GM21367 (cell line): ENCODE data around the gene LNX2.

Experiments used
- ATAC-seq: cut with Tn5 transposase; IDR thresholded peaks from one replicate; pipeline ENCODE4 v1.9.1; 2021; ENCODE audit not compliant: unreplicated experiment

The LNX2 gene

DNA sequence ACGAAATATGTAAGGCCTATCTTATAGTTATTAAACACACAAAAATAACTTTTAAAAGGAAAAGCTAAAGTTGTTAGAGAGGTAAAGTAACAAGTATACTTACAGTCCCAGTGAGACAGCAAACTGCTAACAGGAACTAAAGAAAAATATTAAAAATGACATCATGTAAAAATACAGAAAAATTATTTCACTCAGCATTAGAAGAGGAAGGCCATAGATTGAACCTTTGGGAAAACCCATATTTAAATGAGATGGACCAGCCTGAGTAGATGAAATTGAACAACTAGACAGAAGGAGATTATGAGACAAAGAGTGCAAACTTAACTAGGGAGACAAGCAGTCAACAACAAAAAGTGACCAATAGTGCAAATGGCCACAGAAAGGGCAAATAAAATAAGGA lies 49.4 kb downstream of the LNX2 start:
- ATAC-seq, result no peak

DNA sequence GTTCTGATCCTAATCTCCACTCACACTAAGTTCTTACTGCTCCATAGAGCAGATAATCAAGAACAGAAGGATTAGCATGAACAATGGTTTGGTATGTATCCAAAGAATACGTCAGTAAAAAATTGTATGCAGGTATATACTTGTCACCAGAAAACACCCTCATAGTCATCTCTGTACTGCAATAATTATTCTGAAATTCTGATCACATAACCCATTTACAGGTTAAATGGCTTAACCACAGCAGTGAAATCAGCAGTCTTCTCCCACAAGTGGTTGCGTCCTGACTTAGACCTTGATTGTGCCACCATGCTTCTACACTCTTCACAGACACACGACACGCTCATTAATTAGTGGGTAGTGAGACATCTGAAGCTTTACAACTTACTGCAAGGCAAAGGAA lies 50.9 kb downstream of the LNX2 start:
- no peak for ATAC-seq

DNA sequence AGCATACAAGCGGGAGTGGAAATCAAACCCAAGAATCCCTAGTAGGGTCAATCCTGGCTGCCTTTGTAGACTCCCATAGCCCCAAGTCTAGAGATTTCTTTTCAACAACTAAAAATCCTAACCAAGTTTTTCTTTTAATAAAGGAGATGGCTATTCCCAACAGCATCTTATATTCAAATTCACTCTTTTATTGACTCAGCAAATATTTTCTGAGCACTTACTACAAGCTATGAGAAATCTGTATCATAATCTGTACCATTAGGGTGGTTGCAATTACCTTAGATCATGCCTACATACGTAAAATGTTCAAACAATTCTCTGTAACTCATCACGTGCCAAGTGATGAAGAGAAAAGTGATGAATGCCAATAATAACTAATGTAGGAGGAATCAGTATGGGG lies 54.5 kb downstream of the LNX2 start:
- no peak for ATAC-seq

DNA sequence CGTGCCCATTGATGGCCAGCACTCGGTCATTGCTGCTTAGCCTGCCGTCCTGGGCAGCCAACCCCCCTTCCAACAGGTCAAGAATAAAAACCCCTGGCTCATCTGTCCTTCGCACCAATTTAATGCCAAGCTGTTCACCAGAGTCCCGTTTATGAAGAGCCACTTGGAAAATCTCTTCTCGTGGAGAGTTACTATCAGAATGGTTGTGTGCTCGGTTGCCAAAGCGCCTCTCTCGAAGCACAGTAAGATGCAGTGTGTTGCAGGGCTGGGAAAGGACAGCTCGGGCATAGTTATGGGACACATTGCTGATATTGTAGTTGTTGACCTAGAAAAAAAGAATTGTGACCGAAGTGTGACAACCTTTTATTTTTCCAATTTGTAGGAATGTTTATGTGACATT lies 57.9 kb downstream of the LNX2 start:
- no peak for ATAC-seq

DNA sequence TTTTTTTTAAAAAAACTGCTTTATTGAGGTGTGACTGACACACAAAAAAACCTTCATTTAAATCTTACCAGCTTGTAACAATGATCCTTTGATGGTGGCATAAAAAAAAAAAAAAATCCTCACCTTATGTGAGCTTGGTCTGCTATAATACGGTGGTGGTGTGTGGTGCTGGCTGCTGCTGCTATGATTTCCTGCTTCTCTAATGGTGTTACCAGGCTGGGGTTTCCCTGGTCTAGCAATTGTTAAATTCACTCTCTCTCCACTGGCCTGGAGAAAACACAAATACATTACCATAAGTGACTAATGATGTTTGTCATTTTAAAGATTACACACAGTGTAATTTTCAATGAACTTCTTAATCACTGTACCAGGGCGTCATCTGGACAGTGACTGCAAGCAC lies 60.6 kb downstream of the LNX2 start:
- ATAC-seq, result no peak

DNA sequence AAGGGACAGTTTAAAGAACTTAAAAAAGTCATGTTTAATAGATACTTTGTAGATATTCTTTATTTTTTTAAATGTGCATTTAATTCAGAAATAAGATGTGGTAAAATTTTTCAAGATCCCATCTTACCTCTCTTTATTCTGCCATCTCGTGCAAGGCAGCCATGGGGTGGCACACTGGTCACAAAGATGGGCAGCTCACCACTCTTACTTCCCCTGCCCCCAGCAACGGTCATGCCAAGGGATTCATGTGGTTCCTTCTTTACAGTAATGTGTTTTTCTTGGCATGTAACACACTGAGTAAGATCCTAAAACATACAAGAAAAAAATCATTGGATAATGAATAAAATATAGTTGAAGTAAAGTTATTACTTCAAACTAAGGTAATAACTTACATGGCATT lies 64.2 kb downstream of the LNX2 start:
- ATAC-seq, result no peak

DNA sequence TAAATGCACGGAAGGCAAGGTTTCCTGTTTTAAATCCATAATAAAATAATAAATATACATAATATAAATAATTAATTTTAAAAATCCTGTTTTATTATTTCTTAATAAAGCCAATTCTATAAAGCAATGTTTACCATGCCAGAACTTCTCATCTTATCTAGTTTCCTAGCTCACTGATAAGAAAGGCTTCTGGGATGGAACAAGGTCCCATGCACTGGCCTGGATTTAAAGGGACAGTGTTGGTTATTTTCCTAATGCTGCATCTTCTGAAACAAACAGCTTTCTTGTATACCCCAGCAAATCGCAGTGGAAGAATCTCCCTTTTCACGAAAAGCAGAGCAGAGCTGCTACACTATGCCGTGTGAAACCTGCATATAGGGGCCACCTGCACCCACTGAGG lies 68.8 kb downstream of the LNX2 start:
- ATAC-seq, result no peak

DNA sequence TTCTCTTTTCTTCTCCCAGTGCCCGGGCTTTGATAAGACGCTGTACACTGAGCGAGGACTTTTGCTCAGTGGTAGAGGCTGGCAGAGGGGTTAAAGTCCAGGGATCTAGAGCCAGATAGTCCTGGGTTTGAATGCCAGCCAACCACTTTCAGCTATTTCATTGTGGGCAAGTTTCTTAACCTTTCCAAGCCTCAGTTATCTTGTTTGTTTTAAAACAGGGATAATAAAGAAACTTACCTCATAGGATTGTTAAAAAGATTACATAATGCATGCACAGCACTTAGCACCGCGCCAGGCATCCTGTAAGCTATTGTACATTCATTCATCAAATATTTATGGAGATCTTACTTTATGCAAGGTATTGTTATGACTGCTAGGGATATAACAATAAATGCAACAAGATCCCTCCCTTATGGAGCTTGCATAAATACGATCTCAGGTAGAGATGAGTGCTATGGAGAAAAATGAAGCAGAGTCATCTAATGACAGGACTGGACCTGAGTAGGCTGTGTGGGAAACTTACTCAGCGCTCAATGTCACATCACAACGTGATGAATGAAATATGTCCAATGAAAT lies 70.8 kb downstream of the LNX2 start:
- ATAC-seq, result no peak

DNA sequence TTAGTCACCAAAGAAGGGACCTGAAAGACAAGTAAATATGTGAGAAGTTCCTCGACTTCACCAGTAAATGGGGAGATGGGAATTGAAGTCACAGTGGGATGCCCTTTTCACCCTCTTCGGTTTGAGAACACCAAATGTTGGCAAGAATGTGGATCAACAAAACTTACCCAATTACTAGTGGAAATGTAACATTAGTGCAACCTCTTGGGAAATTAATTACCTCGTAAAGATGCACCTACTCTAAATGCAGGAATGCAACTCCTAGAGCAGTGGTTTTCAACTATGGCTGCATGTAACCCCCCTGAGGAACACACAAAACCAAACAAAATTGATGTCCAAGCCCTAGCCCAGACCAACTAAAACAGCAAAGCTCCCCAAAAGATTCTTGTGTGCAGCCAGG lies 78.1 kb downstream of the LNX2 start:
- ATAC-seq, result no peak

DNA sequence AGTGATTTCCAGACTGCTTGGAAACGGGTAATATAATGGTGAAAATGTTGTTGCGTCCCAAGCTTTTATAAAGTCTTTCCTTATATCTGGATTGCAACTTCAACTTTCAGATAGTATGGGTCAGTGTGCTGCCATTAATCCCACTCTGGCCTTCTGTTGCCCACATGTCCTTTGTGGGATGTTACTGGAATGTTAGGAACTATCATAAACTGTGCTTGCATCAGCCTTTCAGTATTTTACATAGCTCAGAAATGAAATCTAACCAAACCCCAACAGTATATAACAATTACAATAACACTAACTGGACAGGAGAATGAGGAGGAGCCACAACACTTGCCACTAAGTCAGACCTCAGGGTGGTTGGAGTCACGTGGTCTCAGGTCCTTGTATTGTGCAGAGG lies 78.9 kb downstream of the LNX2 start:
- no peak for ATAC-seq

DNA sequence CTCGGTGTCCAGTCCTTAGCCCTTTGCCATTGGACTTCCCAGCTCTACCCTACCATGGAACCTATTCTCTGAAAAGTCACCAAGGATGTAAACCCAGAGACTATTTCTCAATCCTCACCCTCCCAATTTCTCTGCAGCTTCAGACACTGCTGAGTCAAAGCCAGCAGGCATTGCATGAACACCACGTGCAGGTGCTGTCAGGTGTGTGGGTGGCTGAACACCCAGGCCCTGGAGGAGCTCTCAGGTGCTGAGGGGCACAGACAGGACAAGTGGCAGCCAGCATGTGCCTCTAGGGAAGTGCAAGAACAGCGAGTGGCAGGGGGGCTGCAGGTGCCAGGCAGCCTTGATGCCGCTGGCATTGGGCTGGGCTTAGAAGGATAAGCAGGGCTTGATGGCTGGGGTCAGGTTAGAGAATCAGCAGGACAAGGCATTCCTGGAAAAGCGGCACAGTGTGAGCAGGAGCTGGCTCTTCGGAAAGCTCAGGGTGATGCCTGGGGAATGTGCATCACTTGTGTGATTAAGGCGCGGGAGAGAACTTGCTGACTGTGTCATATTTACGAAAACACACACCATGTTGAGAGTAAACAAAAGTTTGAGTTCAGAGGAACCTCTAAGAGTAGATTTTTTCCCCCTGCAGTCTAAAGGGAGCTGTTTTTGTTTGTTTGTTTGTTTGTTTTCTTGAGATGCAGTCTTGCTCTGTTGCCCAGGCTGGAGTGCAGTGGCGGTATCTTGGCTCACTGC lies 83.8 kb downstream of the LNX2 start:
- no peak for ATAC-seq

DNA sequence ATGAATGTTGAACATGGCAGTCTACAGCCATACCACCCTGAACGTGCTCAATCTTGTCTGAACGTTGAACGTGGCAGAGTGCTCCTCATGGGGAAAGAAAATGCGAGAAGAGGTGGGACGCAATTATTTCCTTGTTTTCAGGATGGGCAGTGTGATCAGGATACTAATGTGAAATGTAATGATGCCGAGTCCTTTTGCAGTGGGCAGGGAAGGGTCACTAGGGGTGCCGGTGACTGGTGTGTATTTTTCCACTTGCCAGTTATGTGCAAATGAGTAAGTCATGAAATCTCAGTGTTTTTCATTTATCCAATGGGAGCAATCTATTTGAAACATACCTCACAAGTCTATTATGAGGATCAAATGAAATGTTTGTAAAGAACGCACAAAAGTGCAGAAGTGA lies 84.8 kb downstream of the LNX2 start:
- no peak for ATAC-seq

DNA sequence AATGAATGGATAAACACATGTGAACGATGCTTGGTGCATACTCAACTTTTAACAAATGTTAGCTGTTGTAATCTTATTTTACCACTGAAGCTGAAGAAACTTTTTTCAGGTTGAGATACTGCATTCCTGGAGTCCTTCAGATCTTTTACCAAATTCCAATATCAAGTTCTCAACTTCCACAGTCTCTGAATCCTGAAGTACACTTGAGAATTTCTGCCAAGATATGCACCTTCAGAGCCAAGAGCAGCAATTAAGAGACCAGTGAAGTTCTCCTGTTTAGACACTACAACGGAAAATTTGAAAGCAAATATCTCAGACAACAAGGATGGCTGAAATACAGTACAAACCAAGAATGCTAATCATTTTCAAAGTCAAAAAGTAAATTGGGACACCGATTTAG lies 85.3 kb downstream of the LNX2 start:
- ATAC-seq, result no peak

DNA sequence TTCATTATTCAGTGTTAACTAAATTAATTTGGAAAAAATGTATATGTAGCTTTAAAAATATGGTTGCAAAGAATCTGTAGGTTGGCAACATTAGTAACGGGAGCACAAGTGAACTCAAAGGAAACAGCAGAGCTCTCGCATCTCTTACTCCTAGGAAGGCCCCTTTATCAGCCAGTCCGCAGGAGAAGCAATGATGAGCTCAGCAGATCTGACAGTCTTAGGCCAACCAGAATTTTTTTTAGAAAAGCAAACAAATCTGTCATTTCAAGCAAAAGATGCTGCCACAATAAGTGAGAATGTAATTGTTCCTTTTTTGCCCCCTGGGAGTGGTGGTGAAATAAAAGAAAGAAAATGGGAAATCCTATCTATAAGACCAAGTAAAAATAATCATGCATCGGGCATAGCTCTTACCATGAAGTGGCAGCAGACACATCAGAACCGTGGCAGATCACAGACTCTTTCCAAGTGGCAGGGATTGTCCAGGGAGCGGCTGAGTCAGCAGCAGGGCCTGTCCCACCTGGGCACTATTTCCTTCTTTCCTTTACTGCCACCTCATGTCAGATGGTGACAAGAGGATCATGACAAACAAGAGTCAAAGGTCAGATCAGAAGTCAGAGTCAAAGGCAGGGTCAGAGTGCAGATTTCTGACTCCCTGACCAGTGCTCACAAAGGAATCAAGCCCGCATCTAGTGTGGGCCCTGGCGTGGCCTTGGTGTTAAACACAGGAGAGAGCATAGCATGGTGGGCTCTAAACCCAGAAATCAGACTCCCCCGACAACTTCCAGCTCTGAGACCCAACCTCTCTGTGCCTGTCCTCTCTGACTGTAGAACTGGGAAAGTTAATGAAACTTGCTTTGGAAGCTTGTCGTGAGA lies 86.0 kb downstream of the LNX2 start:
- no peak for ATAC-seq

DNA sequence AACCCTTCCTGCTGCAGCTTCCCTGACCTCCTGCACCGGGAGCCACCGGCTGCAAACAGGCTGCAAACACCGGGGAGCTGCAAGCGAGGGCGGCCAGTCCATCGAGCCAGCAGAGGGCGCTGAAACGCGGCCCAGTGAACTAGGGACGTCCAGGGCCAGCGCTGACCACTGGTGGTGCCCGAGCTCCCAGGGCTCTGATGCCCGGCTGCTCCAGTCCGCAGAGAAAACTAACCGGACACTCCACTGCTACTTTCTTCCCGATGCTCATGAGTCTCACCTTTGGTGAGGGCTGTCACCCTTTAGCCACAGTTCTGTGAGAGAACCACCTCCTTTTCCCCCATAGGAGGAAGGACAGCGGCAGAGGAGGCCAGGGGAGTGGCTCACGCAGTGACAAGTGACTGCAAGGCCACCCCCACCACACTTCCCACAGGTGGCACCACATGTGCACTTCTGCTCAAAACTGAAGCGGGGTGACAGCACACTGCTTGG lies 87.1 kb downstream of the LNX2 start:
- ATAC-seq, result no peak

DNA sequence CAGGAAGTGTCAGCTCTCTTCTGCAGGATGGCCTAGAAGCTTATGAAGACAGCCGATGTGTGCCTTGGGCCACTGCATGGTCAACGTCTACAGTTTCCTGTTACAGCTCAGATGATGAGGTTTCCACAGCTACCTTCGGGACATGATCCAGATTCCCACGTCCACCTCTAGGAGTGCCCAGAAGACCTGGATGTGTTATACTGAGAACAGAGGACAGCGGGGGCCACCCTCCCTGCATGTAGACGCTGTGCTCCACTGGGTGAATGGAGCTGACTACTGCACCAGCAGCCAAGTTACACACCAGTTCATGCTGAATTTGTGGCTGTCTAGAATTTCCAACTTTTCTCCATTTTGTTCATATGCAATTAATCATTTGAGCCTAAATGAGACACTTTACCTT lies 91.4 kb downstream of the LNX2 start:
- no peak for ATAC-seq

DNA sequence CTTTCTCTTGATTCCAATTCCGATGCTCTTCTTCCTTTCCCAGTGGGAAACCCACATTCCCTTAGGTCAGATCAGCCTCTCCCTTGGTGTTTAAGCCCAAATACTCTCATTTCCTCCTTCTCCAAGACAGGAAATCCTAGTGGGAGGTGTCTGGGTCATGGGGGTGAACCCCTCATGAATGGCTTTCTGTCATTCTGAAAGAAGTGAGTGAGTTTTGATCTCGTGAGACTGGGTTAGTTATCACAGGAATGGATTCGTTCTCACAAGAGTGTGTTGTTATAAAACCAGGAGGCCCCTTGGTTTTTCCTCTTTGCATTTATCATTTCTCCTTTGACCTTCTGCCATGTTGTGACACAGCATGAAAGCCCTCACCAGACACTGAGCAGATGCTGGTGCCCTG lies 93.8 kb downstream of the LNX2 start:
- no peak for ATAC-seq

DNA sequence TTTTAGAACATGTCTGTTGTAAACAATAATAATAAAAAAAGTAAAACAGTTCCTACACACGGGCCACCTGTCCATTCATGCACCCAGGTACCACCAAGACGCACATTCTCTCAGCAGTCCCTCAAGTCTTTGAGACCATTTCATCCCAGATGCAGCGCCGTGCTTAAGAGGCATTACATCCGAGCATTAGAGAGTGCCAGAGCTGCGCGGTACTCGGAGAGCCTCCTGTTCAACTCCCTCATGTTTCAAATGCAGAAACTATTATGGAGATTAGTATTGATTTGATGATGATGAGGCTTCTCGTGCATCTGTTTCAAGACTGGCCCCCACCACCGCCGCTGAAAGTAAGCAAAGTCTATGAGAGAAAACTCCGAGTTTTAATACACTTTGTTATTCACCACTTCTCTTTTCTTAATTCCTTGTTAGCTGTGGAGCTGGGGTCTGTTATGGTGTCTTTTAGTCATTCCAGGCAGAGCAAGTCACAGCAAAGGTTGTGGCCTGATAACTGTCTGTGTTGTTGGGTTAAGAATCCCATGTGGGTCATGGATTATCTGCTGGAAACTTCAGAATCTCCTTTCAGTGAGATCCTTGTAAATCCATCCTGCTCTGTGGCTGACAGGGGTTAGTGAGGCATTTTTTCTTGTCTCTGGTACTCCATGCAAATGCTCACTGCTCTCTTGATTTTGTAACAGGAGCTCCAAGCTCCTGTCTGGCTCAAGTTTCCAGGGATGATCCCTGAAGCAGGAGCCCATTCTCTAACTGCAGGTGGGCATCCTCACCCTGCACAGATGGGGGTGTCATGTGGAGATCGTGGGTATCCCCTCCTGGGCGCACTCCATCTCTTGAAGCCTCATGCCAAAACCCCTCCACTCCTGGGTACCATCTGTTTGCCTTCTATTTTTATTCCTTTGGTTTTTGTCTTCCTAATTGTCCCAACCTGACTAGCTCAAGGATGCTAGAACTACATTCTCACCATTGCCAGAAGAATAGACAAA lies 95.1 kb downstream of the LNX2 start:
- ATAC-seq, result no peak

DNA sequence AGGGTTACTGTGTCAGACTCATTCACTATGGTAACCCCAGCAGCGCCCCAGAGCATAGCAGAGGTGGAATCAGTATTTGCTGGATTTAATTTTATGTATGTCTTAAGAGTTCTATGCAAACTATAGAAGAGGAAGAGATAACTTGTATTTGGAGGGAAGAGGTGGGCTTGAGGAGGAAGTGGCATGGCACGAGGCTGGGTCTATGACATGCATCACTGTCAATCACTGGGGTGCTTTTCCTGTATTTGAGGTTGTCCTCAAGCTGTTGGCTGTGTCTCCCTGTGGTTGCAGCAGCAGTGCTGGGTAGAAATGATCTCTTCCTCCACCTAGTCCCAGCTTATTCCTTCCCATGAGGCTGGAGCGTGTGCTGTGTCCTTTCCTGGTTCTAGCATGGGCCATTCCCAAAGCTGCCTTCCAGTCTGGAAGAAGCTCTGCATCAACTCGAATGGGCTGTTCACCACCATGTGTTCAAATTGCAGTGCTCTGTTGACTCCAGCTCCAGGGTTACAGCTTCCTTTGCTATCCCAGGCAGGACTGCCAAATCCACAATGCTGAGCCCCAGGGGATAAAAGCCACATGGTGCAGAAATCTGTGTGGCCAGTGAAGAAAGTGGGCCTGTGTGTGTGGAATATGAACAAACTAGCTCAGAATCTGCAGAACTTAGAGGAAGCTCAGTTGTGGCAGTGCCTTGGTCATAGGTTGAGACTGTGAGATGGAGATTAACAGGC lies 96.8 kb downstream of the LNX2 start:
- ATAC-seq, result no peak

DNA sequence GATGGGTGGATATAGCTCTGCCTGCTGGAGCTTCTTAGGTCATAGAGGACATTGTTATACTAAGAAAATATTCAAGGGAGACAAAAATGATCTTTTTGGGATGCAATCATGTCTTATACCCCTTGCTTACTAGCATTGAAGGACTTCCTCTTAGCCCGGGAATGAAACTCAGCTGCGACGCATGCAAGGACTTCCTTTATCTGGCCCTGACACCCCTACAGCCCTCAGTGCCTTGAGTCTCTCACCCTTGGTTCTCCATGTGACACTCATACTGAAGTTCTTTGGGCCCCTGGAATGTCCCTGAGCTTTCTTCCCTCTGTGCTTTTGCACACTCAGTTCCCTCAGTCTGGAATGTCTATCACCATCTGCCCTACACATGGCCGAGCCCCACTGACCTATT lies 97.5 kb downstream of the LNX2 start:
- no peak for ATAC-seq
